GM12801 (cell line): ENCODE results near the gene RBM20.

Experiments
- CTCF ChIP-seq: IDR thresholded peaks from one replicate; pipeline ENCODE4 v1.5.1; 2011; ENCODE audit warnings: control low read depth; ENCODE audit not compliant: insufficient read length; ENCODE audit errors: extremely low read depth

Gene RBM20

GRCh38 chr10:110789604-110790433 lies 145.7 kb downstream of the RBM20 start:
- TF ChIP-seq CTCF = no peak

- TF ChIP-seq CTCF = no peak
Measured at GRCh38 chr10:110790913-110791506, 146.9 kb downstream of the RBM20 start.

- no peak for TF ChIP-seq CTCF
Measured at GRCh38 chr10:110791541-110792073, 147.5 kb downstream of the RBM20 start.

- no peak for TF ChIP-seq CTCF
Measured at GRCh38 chr10:110792476-110793125, 148.5 kb downstream of the RBM20 start.

GRCh38 chr10:110793128-110793812 lies 149.1 kb downstream of the RBM20 start:
- no peak for TF ChIP-seq CTCF

GRCh38 chr10:110793886-110794285 lies 149.8 kb downstream of the RBM20 start:
- no peak for TF ChIP-seq CTCF

GRCh38 chr10:110794808-110795207 lies 150.7 kb downstream of the RBM20 start:
- no peak for TF ChIP-seq CTCF
